ENCODE measurements around the gene KLHL36. TPM values are rescaled to one million over a fixed set of nuclear protein-coding genes. Genes with fewer than 3 reads are reported as not detected.
A peak's percentile ranks its signal among the peaks of the same experiment; 100 is the strongest.

The KLHL36 gene
- total and polyA plus RNA-seq, 9 of the 15 experiments (the other 6 are each of a cell fraction or from before 2014, with no cell fraction given): 2.1 to 51.2 (median 18.5) TPM

GRCh38 chr16:84690088-84690819, 41.9 kb downstream of the KLHL36 start:
- H3K4me2 ChIP-seq (ENCODE audit: insufficient read depth, low read length): no peak overlapping the region
- DNase-seq (ENCODE audit: extremely low read depth in 1 of 4, low spot score in 3 of 4): no peak
- POLR2A ChIA-PET: no interaction called here
- in situ Hi-C loops (cut with MboI) (no loop called here), intact Hi-C loops (cut with micrococcal nuclease) (no loop called here)
- no peak for ATAC-seq
- no peak overlapping the region for H3K4me3 ChIP-seq
- H3K36me3 ChIP-seq (ENCODE audit: control insufficient read depth, insufficient read depth, low read length): no peaks in the 10 kb centered on the region
- no peaks in the 10 kb centered on the region for H4K20me1 ChIP-seq (replicated peaks; ENCODE audit: control insufficient read depth, insufficient read depth, low read length)
- H3K27me3 ChIP-seq (ENCODE audit: control insufficient read depth in 2 of 2, insufficient read depth in 2 of 2, low read length in 2 of 2): no peaks in the 10 kb centered on the region; a peak in 1 of 5 replicates
- H2AFZ ChIP-seq (ENCODE audit: low read depth, low read length): no peak overlapping the region
- peaks cover 0 to 10% of the 10 kb centered on the region in 2 experiments; a peak in 4 of 5 replicates for H3K4me1 ChIP-seq (replicated peaks in 1 of 2; ENCODE audit: control insufficient read depth in 2 of 2, insufficient read depth in 2 of 2, low read length in 2 of 2)
- FAIRE-seq: no peak
- H3K27ac ChIP-seq (ENCODE audit: extremely low read depth, low read depth, low read length): no peak overlapping the region
- no TSS peak for BruUV-seq (replicated peaks)
- H3K9me1 ChIP-seq (ENCODE audit: control insufficient read depth, insufficient read depth, low read length): no peaks in the 10 kb centered on the region
- CTCF ChIA-PET (ENCODE audit: low intra/inter-chr PET ratio): no interaction called here
- no peak overlapping the region for H3K9ac ChIP-seq (ENCODE audit: insufficient read depth in 1 of 2, low read depth in 2 of 2, low read length in 2 of 2)
- 50% methylated on average over 6 of the region's 6 CpGs for WGBS (ENCODE audit: insufficient coverage, low coverage, missing lambda C conversion rate)
- H3K79me2 ChIP-seq (ENCODE audit: control insufficient read depth, insufficient read depth, low read length): no peaks in the 10 kb centered on the region
- 0 out of 2 replicates have a peak, but pooled peaks cover 5% of the 10 kb centered on the region for H3K9me3 ChIP-seq (replicated peaks; ENCODE audit: control insufficient read depth, insufficient read depth, low read depth, low read length)
- TF ChIP-seq ZNF217 (CRISPR knock-in tag; IDR thresholded peaks at IDR 0.05): no peak
- no peak for TF ChIP-seq HMG20A (CRISPR knock-in tag; conservative IDR thresholded peaks at IDR 0.05)

- no peak; the same call in 2 of the 3 replicates for ATAC-seq
- Histone ChIP-seq H3K4me1 (replicated peaks in 1 of 2; ENCODE audit: control insufficient read depth in 2 of 2, insufficient read depth in 2 of 2, low read length in 2 of 2) (peaks cover 0 to 10% of the 10 kb centered on the region in 2 experiments; a peak in 3 of 5 replicates), H4K20me1 (replicated peaks; ENCODE audit: control insufficient read depth, insufficient read depth, low read length) (no peaks in the 10 kb centered on the region), H3K4me2 (ENCODE audit: insufficient read depth, low read length) (peak overlapping the region; percentile 13), H3K9ac (ENCODE audit: insufficient read depth in 1 of 2, low read depth in 2 of 2, low read length in 2 of 2) (no peak overlapping the region), H3K79me2 (ENCODE audit: control insufficient read depth, insufficient read depth, low read length) (no peaks in the 10 kb centered on the region), H3K27me3 (ENCODE audit: control insufficient read depth in 2 of 2, insufficient read depth in 2 of 2, low read length in 2 of 2) (no peaks in the 10 kb centered on the region; a peak in 1 of 5 replicates), H3K9me3 (replicated peaks; ENCODE audit: control insufficient read depth, insufficient read depth, low read depth, low read length) (0 out of 2 replicates have a peak, but pooled peaks cover 2% of the 10 kb centered on the region), H3K36me3 (ENCODE audit: control insufficient read depth, insufficient read depth, low read length) (no peaks in the 10 kb centered on the region), H2AFZ (ENCODE audit: low read depth, low read length) (peak overlapping the region; percentile 89), H3K4me3 (no peak overlapping the region), H3K27ac (ENCODE audit: extremely low read depth, low read depth, low read length) (peak overlapping the region; percentile 31; the same call in 1 of the 3 replicates), H3K9me1 (ENCODE audit: control insufficient read depth, insufficient read depth, low read length) (no peaks in the 10 kb centered on the region)
- no peak for DNase-seq (ENCODE audit: extremely low read depth in 1 of 4, low spot score in 3 of 4)
- in situ Hi-C loops (cut with MboI): no loop called here
- peak; percentile 61 for FAIRE-seq
- intact Hi-C loops (cut with micrococcal nuclease): no loop called here
- WGBS (ENCODE audit: insufficient coverage, low coverage, missing lambda C conversion rate): 21% methylated on average over 6 of the region's 6 CpGs
- ChIA-PET CTCF (ENCODE audit: low intra/inter-chr PET ratio) (interaction anchor here (0.6 kb wide), 1 partner anchor 508 kb away, joined by 3 read pairs; no protein-coding TSS in a partner anchor), POLR2A (interaction anchor here (1.2 kb wide), 1 partner anchor 8 kb away, joined by 4 read pairs; no protein-coding TSS in a partner anchor)
- no TSS peak for BruUV-seq (replicated peaks)
- TF ChIP-seq RAD51 (IDR thresholded peaks at IDR 0.05; ENCODE audit: borderline replicate concordance, low read depth) (no peak), ZNF24 (IDR thresholded peaks at IDR 0.05) (peak; percentile 80), GABPB1 (CRISPR knock-in tag; IDR thresholded peaks at IDR 0.05) (peak; percentile 74), IRF2 (CRISPR knock-in tag; IDR thresholded peaks at IDR 0.05) (no peak), ETV1 (tag; conservative IDR thresholded peaks at IDR 0.05; ENCODE audit: low read depth) (0 out of 2 replicates have a peak, but pooled peaks have one; percentile 36), C11orf30 (IDR thresholded peaks at IDR 0.05; ENCODE audit: low read depth) (peak; percentile 50), RB1 (IDR thresholded peaks at IDR 0.05; ENCODE audit: low read depth) (0 out of 2 replicates have a peak, but pooled peaks have one; percentile 11), PKNOX1 (IDR thresholded peaks at IDR 0.05) (peak; percentile 24; the same call in 1 of the 2 replicates)
- TF ChIP-seq, protein P1, sequence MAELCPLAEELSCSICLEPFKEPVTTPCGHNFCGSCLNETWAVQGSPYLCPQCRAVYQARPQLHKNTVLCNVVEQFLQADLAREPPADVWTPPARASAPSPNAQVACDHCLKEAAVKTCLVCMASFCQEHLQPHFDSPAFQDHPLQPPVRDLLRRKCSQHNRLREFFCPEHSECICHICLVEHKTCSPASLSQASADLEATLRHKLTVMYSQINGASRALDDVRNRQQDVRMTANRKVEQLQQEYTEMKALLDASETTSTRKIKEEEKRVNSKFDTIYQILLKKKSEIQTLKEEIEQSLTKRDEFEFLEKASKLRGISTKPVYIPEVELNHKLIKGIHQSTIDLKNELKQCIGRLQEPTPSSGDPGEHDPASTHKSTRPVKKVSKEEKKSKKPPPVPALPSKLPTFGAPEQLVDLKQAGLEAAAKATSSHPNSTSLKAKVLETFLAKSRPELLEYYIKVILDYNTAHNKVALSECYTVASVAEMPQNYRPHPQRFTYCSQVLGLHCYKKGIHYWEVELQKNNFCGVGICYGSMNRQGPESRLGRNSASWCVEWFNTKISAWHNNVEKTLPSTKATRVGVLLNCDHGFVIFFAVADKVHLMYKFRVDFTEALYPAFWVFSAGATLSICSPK (IDR thresholded peaks at IDR 0.05; ENCODE audit: borderline replicate concordance): no peak
Measured at GRCh38 chr16:84692451-84693214, 44.3 kb downstream of the KLHL36 start.
